GM12892 (cell line): ENCODE measurements around the gene MOB3B.

Experiments used
- DNase-seq: peaks from one replicate; pipeline ENCODE4 v3.0.0; 2011; ENCODE audit not compliant: insufficient read length
- FAIRE-seq: peaks from 2 replicates; lab custom pipeline; 2011; peaks lifted over from hg19 to GRCh38; lab: Jason Lieb, UNC
- POLR2A ChIP-seq: IDR thresholded peaks from 2 replicates; pipeline ENCODE4 v1.6.1; 2011; ENCODE audit warnings: low read depth, low read length, control low read depth
- POLR2AphosphoS5 ChIP-seq: IDR thresholded peaks from 2 replicates; pipeline ENCODE4 v1.6.1; 2011; ENCODE audit warnings: low read depth, low read length, control low read depth
- TAF1 ChIP-seq: IDR thresholded peaks from 2 replicates; pipeline ENCODE4 v1.6.1; 2011; ENCODE audit warnings: low read depth, mild to moderate bottlenecking, control low read depth, low read length, borderline replicate concordance

The MOB3B gene

DNA sequence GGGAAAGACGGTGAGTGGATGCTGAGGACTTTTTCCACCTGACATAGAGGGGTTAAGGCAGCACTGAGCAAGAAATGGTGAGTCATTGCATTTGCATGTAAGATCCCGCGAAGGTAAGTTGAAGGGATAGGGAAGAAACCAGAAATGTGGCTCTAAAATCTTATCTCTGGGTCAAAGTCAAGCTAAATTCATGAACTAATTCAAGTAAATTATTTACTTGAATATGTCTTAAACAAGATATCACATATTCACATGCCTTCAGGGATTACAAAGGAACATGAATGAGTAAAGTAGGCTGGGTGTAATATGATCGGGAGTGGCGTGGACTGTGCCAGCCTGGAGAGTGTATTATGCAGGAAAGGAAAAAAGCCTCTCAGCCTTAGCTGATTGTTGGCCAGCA lies 158.2 kb downstream of the MOB3B start:
- DNase-seq (no peak), FAIRE-seq (no peak)
- TF ChIP-seq POLR2AphosphoS5 = no peak
- TF ChIP-seq POLR2A = no peak
- no peak for TF ChIP-seq TAF1

GRCh38 chr9:27369591-27369990 lies 160.0 kb downstream of the MOB3B start:
- DNase-seq (no peak), FAIRE-seq (peak; percentile 51)

DNA sequence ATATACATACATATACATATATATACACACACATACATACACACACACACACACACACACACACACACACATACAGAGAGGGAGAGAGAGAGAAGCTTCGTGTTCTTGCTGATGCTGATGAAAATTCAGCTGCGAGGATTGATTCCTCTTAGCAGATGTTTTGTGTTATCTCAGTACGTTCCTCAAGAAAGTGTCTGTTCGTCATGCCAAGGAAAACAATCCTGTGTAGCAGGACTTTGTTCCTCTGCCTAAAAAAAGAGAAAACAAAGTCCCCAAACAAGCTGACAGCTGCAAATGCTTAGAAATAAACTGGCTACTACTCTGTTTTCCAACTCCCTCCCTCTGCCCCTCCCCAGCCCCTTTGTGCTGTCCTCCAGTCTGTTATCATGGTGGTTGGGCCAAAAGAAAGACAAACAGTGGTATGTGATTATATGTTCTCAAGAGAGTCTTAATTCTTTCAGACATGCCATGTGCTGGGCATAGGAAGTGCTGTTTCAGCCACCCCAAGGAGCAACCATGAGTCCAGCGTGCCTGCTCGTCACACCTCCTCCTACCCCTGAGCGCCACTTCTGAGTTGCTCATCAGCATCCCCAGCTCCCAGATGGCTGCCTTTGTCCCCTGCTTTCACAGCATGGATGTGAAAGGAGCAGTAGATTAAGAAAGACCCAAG lies 161.2 kb downstream of the MOB3B start:
- TF ChIP-seq POLR2AphosphoS5 = no peak
- no peak for TF ChIP-seq TAF1
- TF ChIP-seq POLR2A = no peak
- DNase-seq (no peak), FAIRE-seq (no peak)

More at GRCh38 chr9:27369591-27369990, 160.0 kb downstream of the MOB3B start:
- TF ChIP-seq POLR2AphosphoS5 = no peak
- no peak for TF ChIP-seq POLR2A
- no peak for TF ChIP-seq TAF1

- TF ChIP-seq POLR2A (no peak), POLR2AphosphoS5 (no peak), TAF1 (no peak)
- no peak for FAIRE-seq
Observed at GRCh38 chr9:27367921-27368315, 161.7 kb downstream of the MOB3B start.

GRCh38 chr9:27367175-27367798 lies 162.3 kb downstream of the MOB3B start:
- TF ChIP-seq TAF1 = no peak
- no peak for TF ChIP-seq POLR2A
- no peak for TF ChIP-seq POLR2AphosphoS5
- DNase-seq (no peak), FAIRE-seq (peak; percentile 85)

More at GRCh38 chr9:27367921-27368315, 161.7 kb downstream of the MOB3B start:
- no peak for DNase-seq

DNA sequence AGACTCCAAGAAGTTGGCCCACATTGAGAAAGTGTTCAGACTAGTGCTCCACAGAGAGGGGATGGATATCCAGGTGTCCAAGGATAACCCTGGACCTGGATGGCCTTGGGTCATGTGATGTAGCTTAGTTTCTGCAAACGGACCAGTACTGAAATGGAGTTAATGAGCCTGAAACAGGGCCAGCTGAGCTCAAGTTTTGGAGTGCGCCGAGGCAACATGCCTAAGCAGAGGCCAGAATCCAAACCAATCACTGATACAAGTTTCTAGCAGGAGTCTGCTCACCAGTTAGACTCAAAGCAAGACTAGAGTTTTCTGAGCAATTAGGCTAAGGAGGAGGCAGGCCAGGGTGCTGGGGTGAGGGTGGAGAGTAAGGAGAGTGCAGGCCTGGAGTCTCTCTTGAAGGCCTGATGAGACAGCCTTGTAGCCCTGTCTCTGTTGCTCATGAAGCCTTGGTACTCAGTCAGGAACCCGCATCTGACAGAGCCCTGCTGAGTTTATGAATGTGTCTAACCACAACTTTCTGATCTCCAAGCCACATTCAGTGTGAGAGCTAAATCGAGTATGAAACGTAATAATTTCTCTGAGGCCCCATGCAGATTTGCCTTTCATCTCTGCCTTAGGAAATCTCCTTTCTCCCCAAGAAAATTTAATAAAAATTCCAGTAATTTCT lies 163.8 kb downstream of the MOB3B start:
- TF ChIP-seq POLR2A (no peak), TAF1 (no peak), POLR2AphosphoS5 (no peak)
- DNase-seq = no peak
- peak; percentile 60 for FAIRE-seq

DNA sequence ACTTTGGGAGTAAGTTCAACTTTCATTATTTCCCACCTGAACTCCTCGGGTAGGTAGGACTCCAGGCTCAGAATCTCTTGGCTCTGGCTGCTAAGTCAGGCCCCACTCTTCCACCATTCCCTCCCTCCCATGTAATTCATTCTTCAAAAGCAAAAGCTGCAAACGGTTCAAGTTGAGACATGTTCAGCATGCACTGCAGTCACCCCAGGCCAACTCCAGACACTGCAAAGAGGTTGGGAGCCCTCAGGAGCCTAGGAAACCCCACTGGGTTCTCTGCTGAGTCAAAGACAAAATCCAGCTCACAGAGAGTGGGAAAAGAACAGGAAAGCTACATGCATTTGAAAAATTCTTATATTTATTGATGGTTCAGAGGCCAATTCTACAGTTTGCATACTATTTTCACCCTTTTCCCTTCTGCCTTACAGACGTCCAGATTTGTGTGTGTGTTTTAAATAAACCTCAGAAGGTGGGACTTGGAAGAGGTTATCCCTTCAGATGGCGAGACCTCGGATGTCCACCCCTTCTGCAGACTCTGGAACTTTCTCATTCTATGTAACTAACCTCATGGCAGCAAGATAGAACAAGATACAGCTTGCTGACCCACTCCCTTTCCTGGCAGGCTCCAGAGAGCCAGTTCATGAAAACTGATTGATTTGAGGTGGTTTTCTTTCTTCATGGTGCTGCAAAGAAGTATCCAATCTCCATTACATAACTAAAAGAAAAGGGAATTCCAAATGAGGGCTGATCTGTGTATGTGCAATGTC lies 167.0 kb downstream of the MOB3B start:
- no peak for DNase-seq
- TF ChIP-seq POLR2A (no peak), POLR2AphosphoS5 (no peak), TAF1 (no peak)
- no peak for FAIRE-seq

- FAIRE-seq = no peak
- no peak for DNase-seq
- TF ChIP-seq POLR2A = no peak
- TF ChIP-seq POLR2AphosphoS5 = no peak
- TF ChIP-seq TAF1 = no peak
Observed at GRCh38 chr9:27361492-27361891, 168.1 kb downstream of the MOB3B start.

DNA sequence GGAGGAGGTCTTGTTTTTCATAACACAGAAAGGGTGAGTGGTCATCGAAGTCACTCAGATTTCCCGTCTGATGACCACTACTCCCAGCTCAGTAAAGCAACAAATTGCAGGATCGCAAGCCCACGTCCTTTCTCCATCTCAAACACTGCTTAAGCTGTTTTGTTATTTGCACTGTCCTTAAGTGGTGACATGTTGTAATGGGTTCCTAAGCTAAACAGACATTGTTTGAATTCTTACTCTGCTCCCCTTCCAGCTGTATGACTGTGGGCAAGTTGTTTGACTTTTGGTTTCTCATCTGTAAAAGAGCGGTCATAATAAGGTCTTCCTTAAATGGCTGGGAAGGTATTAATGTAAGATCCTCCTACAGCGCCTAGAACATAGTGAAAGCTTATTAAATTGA lies 169.9 kb downstream of the MOB3B start:
- FAIRE-seq (no peak), DNase-seq (no peak)
- TF ChIP-seq POLR2AphosphoS5 (no peak), POLR2A (no peak), TAF1 (no peak)

GRCh38 chr9:27358007-27358406 lies 171.6 kb downstream of the MOB3B start:
- DNase-seq (no peak), FAIRE-seq (no peak)
- TF ChIP-seq TAF1 (no peak), POLR2AphosphoS5 (no peak), POLR2A (no peak)

GRCh38 chr9:27356446-27356845 lies 173.2 kb downstream of the MOB3B start:
- no peak for DNase-seq
- FAIRE-seq = no peak
- TF ChIP-seq TAF1 = no peak
- no peak for TF ChIP-seq POLR2A
- no peak for TF ChIP-seq POLR2AphosphoS5
